Measurements from ENCODE around the gene DNAJB9. TPM values are rescaled to one million over a fixed set of nuclear protein-coding genes. Genes with fewer than 3 reads are reported as not detected.
A peak's percentile ranks its signal among the peaks of the same experiment; 100 is the strongest.
"Not testable (repeated sequence)": the region's sequence is repeated elsewhere in the genome, so short reads cannot be mapped to it uniquely, and the experiment has no call there.

Gene DNAJB9
- total RNA-seq, 1 donor = 85.7 TPM

GRCh38 chr7:108548141-108548896, 21.4 kb upstream of the DNAJB9 start:
- not testable (repeated sequence) for H3K4me1 ChIP-seq (ENCODE audit: insufficient read depth, low read length); H3K4me3 ChIP-seq (ENCODE audit: low read length); H3K9me3 ChIP-seq (ENCODE audit: low read depth, low read length); H3K27me3 ChIP-seq (ENCODE audit: insufficient read depth, low read length)

GRCh38 chr7:108556665-108557064, 13.0 kb upstream of the DNAJB9 start:
- H3K27me3 ChIP-seq (ENCODE audit: insufficient read depth, low read length); H3K4me1 ChIP-seq (ENCODE audit: insufficient read depth, low read length); H3K4me3 ChIP-seq (ENCODE audit: low read length): not testable (repeated sequence)
- H3K9me3 ChIP-seq (ENCODE audit: low read depth, low read length) = peaks cover 13% of the 10 kb centered on the region

DNA sequence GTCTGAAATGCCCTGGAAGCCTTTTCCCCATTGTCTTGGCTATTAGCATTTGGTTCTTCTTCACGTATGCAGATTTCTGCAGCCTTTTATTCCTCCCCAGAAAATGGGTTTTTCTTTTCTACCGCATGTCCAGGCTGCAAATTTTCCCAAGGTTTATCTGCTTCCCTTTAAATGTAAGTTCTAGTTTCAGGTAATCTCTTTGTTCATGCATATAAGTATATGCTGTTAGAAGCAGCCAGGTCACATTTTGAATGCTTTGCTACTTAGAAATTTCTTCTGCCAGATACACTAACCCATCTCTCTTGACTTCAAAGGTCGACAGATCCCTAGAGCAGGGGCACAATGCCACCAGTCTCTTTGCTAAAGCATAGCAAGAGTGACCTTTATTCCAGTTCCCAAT, 12.5 kb upstream of the DNAJB9 start:
- Histone ChIP-seq H3K4me3 (ENCODE audit: low read length) (no peak overlapping the region), H3K4me1 (ENCODE audit: insufficient read depth, low read length) (no peaks in the 10 kb centered on the region), H3K27me3 (ENCODE audit: insufficient read depth, low read length) (no peaks in the 10 kb centered on the region), H3K9me3 (ENCODE audit: low read depth, low read length) (peaks cover 13% of the 10 kb centered on the region)

DNA sequence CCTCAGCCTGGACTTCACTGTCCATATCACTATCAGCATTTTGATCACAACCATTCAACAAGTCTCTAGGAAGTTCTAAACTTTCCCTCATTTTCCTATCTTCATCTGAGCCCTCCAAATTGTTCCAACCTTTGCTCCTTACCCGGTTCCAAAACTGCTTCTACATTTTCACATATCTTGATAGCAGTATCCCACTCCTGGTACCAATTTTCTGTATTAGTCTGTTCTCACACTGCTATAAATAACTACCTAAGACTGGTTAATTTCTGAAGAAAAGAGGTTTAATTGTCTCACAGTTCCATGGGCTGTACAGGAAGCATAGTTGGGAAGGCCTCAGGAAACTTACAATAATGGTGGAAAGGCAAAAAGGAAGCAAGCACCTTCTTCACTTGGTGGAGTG, 12.1 kb upstream of the DNAJB9 start:
- H3K27me3 ChIP-seq (ENCODE audit: insufficient read depth, low read length) = no peaks in the 10 kb centered on the region

GRCh38 chr7:108559253-108559652, 10.4 kb upstream of the DNAJB9 start:
- Histone ChIP-seq H3K27me3 (ENCODE audit: insufficient read depth, low read length) (no peaks in the 10 kb centered on the region), H3K9me3 (ENCODE audit: low read depth, low read length) (peaks cover 13% of the 10 kb centered on the region), H3K4me1 (ENCODE audit: insufficient read depth, low read length) (no peaks in the 10 kb centered on the region), H3K4me3 (ENCODE audit: low read length) (no peak overlapping the region)

More for the DNA sequence above, 12.1 kb upstream of the DNAJB9 start:
- Histone ChIP-seq H3K4me1 (ENCODE audit: insufficient read depth, low read length) (no peaks in the 10 kb centered on the region), H3K4me3 (ENCODE audit: low read length) (no peak overlapping the region), H3K9me3 (ENCODE audit: low read depth, low read length) (peaks cover 13% of the 10 kb centered on the region)

DNA sequence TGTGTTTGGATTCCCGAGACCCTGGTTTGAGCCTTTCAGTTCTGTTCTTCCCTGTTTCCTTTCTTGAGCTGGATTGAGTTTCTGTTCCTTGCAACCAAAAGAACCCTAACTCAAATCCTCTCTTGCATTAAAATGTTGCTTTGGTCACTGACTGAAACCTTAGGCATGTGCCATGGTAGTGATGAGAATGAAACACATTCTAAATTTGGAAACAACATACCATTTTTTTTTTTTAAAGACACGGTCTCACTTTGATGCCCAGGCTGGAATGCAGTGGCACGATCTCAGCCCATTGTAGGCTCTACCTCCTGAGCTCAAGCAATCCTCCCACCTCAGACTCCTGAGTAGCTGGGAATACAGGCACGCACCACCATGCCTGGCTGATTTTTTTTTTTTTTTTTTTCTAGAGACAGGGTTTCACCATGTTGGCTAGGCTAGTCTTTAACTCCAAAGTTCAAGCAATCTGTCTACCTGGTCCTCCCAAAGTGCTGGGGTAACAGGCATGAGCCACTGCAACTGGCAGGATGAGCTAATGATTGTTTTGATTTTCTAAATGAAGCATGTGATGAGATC, 8.5 kb upstream of the DNAJB9 start:
- peaks cover 13% of the 10 kb centered on the region for H3K9me3 ChIP-seq (ENCODE audit: low read depth, low read length)
- H3K4me3 ChIP-seq (ENCODE audit: low read length) = no peak overlapping the region
- H3K27me3 ChIP-seq (ENCODE audit: insufficient read depth, low read length) = no peaks in the 10 kb centered on the region
- H3K4me1 ChIP-seq (ENCODE audit: insufficient read depth, low read length) = no peaks in the 10 kb centered on the region

GRCh38 chr7:108565987-108566386, 3.7 kb upstream of the DNAJB9 start:
- peaks cover 12% of the 10 kb centered on the region for H3K4me1 ChIP-seq (ENCODE audit: insufficient read depth, low read length)
- no peaks in the 10 kb centered on the region for H3K27me3 ChIP-seq (ENCODE audit: insufficient read depth, low read length)
- H3K4me3 ChIP-seq (ENCODE audit: low read length) = no peak overlapping the region
- H3K9me3 ChIP-seq (ENCODE audit: low read depth, low read length) = no peaks in the 10 kb centered on the region

GRCh38 chr7:108568801-108569380, 783 bp upstream of the DNAJB9 start:
- Histone ChIP-seq H3K9me3 (ENCODE audit: low read depth, low read length) (no peaks in the 10 kb centered on the region), H3K4me1 (ENCODE audit: insufficient read depth, low read length) (peaks cover 16% of the 10 kb centered on the region), H3K27me3 (ENCODE audit: insufficient read depth, low read length) (no peaks in the 10 kb centered on the region), H3K4me3 (ENCODE audit: low read length) (peak overlapping the region; percentile 75)

- peak overlapping the region; percentile 75 for H3K4me3 ChIP-seq (ENCODE audit: low read length)
- H3K9me3 ChIP-seq (ENCODE audit: low read depth, low read length) = no peaks in the 10 kb centered on the region
- H3K4me1 ChIP-seq (ENCODE audit: insufficient read depth, low read length) = peaks cover 16% of the 10 kb centered on the region
- H3K27me3 ChIP-seq (ENCODE audit: insufficient read depth, low read length) = no peaks in the 10 kb centered on the region
Measured at GRCh38 chr7:108570146-108570755, 577 bp downstream of the DNAJB9 start.

- Histone ChIP-seq H3K4me1 (ENCODE audit: insufficient read depth, low read length) (peaks cover 16% of the 10 kb centered on the region), H3K4me3 (ENCODE audit: low read length) (no peak overlapping the region), H3K9me3 (ENCODE audit: low read depth, low read length) (no peaks in the 10 kb centered on the region), H3K27me3 (ENCODE audit: insufficient read depth, low read length) (no peaks in the 10 kb centered on the region)
Measured at GRCh38 chr7:108572480-108572879, 2.8 kb downstream of the DNAJB9 start.

GRCh38 chr7:108575156-108575555, 5.5 kb downstream of the DNAJB9 start:
- no peaks in the 10 kb centered on the region for H3K9me3 ChIP-seq (ENCODE audit: low read depth, low read length)
- H3K27me3 ChIP-seq (ENCODE audit: insufficient read depth, low read length) = no peaks in the 10 kb centered on the region
- peaks cover 4% of the 10 kb centered on the region for H3K4me1 ChIP-seq (ENCODE audit: insufficient read depth, low read length)
- H3K4me3 ChIP-seq (ENCODE audit: low read length) = no peak overlapping the region

DNA sequence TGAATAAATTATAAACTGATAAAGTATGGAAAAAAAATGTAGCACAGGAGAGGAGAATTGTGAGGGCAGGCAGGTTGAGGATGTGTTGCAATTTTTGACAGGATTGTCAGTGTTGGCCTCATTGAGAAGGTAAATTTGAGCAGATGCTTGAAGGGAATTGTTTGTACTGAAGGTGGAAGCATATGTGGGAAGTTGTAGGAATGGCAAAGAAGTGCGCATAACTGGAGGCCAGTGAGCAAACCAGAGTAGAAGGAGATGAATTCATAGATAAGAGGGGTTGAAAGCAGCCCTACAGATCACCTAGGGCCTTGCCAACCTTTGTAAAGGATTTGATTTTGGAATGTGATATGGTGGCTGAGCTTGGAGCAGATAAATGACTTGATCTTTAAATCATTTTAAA, 6.4 kb downstream of the DNAJB9 start:
- peaks cover 4% of the 10 kb centered on the region for H3K4me1 ChIP-seq (ENCODE audit: insufficient read depth, low read length)
- no peaks in the 10 kb centered on the region for H3K9me3 ChIP-seq (ENCODE audit: low read depth, low read length)
- H3K27me3 ChIP-seq (ENCODE audit: insufficient read depth, low read length) = no peaks in the 10 kb centered on the region
- H3K4me3 ChIP-seq (ENCODE audit: low read length) = no peak overlapping the region

GRCh38 chr7:108578937-108579336, 9.3 kb downstream of the DNAJB9 start:
- no peak overlapping the region for H3K4me3 ChIP-seq (ENCODE audit: low read length)

GRCh38 chr7:108580298-108580697, 10.6 kb downstream of the DNAJB9 start:
- Histone ChIP-seq H3K27me3 (ENCODE audit: insufficient read depth, low read length) (no peaks in the 10 kb centered on the region), H3K4me1 (ENCODE audit: insufficient read depth, low read length) (no peaks in the 10 kb centered on the region), H3K9me3 (ENCODE audit: low read depth, low read length) (no peaks in the 10 kb centered on the region), H3K4me3 (ENCODE audit: low read length) (no peak overlapping the region)

More at GRCh38 chr7:108578937-108579336, 9.3 kb downstream of the DNAJB9 start:
- Histone ChIP-seq H3K27me3 (ENCODE audit: insufficient read depth, low read length) (no peaks in the 10 kb centered on the region), H3K4me1 (ENCODE audit: insufficient read depth, low read length) (no peaks in the 10 kb centered on the region), H3K9me3 (ENCODE audit: low read depth, low read length) (no peaks in the 10 kb centered on the region)

- Histone ChIP-seq H3K4me3 (ENCODE audit: low read length) (no peak overlapping the region), H3K9me3 (ENCODE audit: low read depth, low read length) (no peaks in the 10 kb centered on the region), H3K27me3 (ENCODE audit: insufficient read depth, low read length) (no peaks in the 10 kb centered on the region), H3K4me1 (ENCODE audit: insufficient read depth, low read length) (no peaks in the 10 kb centered on the region)
Measured at GRCh38 chr7:108581655-108582491, 12.2 kb downstream of the DNAJB9 start.

Data from mononuclear cell (primary cell).